HG02943 (cell line): ENCODE results near the gene NEU4.

Experiments used
- ATAC-seq: cut with Tn5 transposase; IDR thresholded peaks from one replicate; pipeline ENCODE4 v1.9.1; 2021; ENCODE audit warnings: mild to moderate bottlenecking, low read depth, moderate library complexity; ENCODE audit not compliant: unreplicated experiment

Gene NEU4

GRCh38 chr2:241849616-241850543 lies 40.9 kb downstream of the NEU4 start:
- no peak for ATAC-seq

- ATAC-seq, result no peak
These were observed 41.7 kb downstream of the NEU4 start for GRCh38 chr2:241850544-241851324.

GRCh38 chr2:241851325-241852115 lies 42.5 kb downstream of the NEU4 start:
- ATAC-seq, result no peak

- ATAC-seq, result no peak
These were observed 43.4 kb downstream of the NEU4 start for GRCh38 chr2:241852116-241852980.

GRCh38 chr2:241852981-241853631 lies 44.1 kb downstream of the NEU4 start:
- no peak for ATAC-seq

- no peak for ATAC-seq
These were observed 44.8 kb downstream of the NEU4 start for GRCh38 chr2:241853651-241854341.

GRCh38 chr2:241854342-241855244 lies 45.6 kb downstream of the NEU4 start:
- no peak for ATAC-seq

GRCh38 chr2:241855245-241855887 lies 46.4 kb downstream of the NEU4 start:
- no peak for ATAC-seq

- ATAC-seq, result no peak
These were observed 47.0 kb downstream of the NEU4 start for GRCh38 chr2:241855888-241856422.

- ATAC-seq, result no peak
These were observed 48.1 kb downstream of the NEU4 start for GRCh38 chr2:241857041-241857541.

GRCh38 chr2:241857572-241858121 lies 48.7 kb downstream of the NEU4 start:
- ATAC-seq, result no peak

GRCh38 chr2:241858206-241859016 lies 49.4 kb downstream of the NEU4 start, which contains the start of gene PDCD1:
Gene PDCD1 (minus strand): TSS chr2:241858894. CDS start chr2:241858838, 56 bp downstream.
- no peak for ATAC-seq

GRCh38 chr2:241859017-241859435 lies 50.0 kb downstream of the NEU4 start:
- ATAC-seq, result no peak

GRCh38 chr2:241859436-241860183 lies 50.6 kb downstream of the NEU4 start:
- no peak for ATAC-seq
